Stimulated activated naive CD4-positive, alpha-beta T cell treated with Interleukin-2 at 50 U/mL for 16 hours (primary cell): Measurements from ENCODE around the gene PREX1.

Experiments used
- DNase-seq: peaks from one replicate; lab custom pipeline; 2025; lab: John Stamatoyannopoulos, UW

PREX1 gene

GRCh38 chr20:48658198-48658476 is 169.7 kb downstream of the PREX1 start:
- DNase-seq = no peak

GRCh38 chr20:48657426-48658197 is 170.2 kb downstream of the PREX1 start:
- peak; percentile 35 for DNase-seq

- DNase-seq = no peak
Observed at GRCh38 chr20:48656661-48657211, 171.1 kb downstream of the PREX1 start.

GRCh38 chr20:48656137-48656536 is 171.7 kb downstream of the PREX1 start:
- DNase-seq = no peak

- DNase-seq = no peak
Observed at GRCh38 chr20:48653706-48654051, 174.1 kb downstream of the PREX1 start.

GRCh38 chr20:48652961-48653705 is 174.7 kb downstream of the PREX1 start:
- no peak for DNase-seq

GRCh38 chr20:48651960-48652359 is 175.8 kb downstream of the PREX1 start:
- DNase-seq = no peak

- no peak for DNase-seq
Observed at GRCh38 chr20:48651271-48651670, 176.5 kb downstream of the PREX1 start.

GRCh38 chr20:48649868-48650267 is 177.9 kb downstream of the PREX1 start:
- no peak for DNase-seq

GRCh38 chr20:48649104-48649626 is 178.6 kb downstream of the PREX1 start:
- DNase-seq = no peak

GRCh38 chr20:48648482-48649051 is 179.2 kb downstream of the PREX1 start:
- no peak for DNase-seq

- DNase-seq = no peak
Observed at GRCh38 chr20:48647858-48648257, 179.9 kb downstream of the PREX1 start.

GRCh38 chr20:48645666-48646065 is 182.1 kb downstream of the PREX1 start:
- no peak for DNase-seq

- DNase-seq = no peak
Observed at GRCh38 chr20:48644286-48644828, 183.4 kb downstream of the PREX1 start.

GRCh38 chr20:48642105-48642880 is 185.5 kb downstream of the PREX1 start:
- DNase-seq = no peak

- DNase-seq = no peak
Observed at GRCh38 chr20:48640871-48641270, 186.9 kb downstream of the PREX1 start.

- DNase-seq = no peak
Observed at GRCh38 chr20:48639899-48640298, 187.9 kb downstream of the PREX1 start.

GRCh38 chr20:48638546-48638945 is 189.3 kb downstream of the PREX1 start:
- no peak for DNase-seq

GRCh38 chr20:48637461-48637860 is 190.3 kb downstream of the PREX1 start:
- DNase-seq = no peak

GRCh38 chr20:48636301-48636700 is 191.5 kb downstream of the PREX1 start:
- no peak for DNase-seq

- peak; percentile 49 for DNase-seq
Observed at GRCh38 chr20:48635791-48636267, 192.0 kb downstream of the PREX1 start.

- DNase-seq = no peak
Observed at GRCh38 chr20:48635361-48635760, 192.4 kb downstream of the PREX1 start.
